ENCODE data around the gene ARSG. TPM values are rescaled to one million over a fixed set of nuclear protein-coding genes. Genes with fewer than 3 reads are reported as not detected.

Gene ARSG
- total RNA-seq, 1 donor = 7.6 TPM

DNA sequence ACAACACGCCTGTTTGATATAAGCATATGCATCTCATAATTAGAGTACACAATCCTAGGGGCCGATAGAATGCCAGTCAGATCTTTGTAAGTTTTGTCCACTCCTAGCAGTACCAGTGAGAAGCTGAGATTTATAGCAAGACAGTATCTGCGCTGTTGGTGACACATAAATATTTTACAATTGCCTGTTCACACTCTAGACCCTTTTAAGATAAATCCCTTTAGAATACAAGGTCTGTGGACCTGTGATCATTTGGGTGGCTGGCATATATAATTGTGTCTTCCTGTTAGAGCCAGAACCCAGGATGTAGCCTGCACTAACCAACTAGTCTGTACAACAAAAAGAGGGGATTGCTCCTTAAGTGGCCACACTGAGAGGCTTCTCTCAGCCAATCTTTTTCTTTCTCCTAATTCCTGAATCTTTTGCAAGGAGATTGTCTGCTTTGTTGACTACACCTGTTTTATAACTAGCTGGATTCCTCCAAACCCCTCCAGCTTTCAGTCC lies 91.3 kb downstream of the ARSG start:
- Histone ChIP-seq H3K79me2 (ENCODE audit: insufficient read depth, low read length) (no peaks in the 10 kb centered on the region), H4K20me1 (ENCODE audit: insufficient read depth, low read length) (no peaks in the 10 kb centered on the region), H3K27me3 (ENCODE audit: insufficient read depth, low read length) (no peaks in the 10 kb centered on the region), H3K27ac (ENCODE audit: low read depth, low read length) (peak overlapping the region; percentile 100), H3K4me1 (ENCODE audit: insufficient read depth, low read length) (peaks cover 81% of the 10 kb centered on the region), H3K4me2 (ENCODE audit: insufficient read depth, low read length) (no peak overlapping the region), H3K9me3 (ENCODE audit: low read depth, low read length) (no peaks in the 10 kb centered on the region), H2AFZ (ENCODE audit: low read length) (no peak overlapping the region), H3K36me3 (ENCODE audit: insufficient read depth, low read length) (no peaks in the 10 kb centered on the region), H3K4me3 (ENCODE audit: insufficient read depth, low read length) (no peak overlapping the region)
- no peak for TF ChIP-seq CTCF (IDR thresholded peaks at IDR 0.05; ENCODE audit: extremely low read depth, low read depth, low read length)
- no peak for DNase-seq (ENCODE audit: insufficient read length, low spot score, missing footprints)

DNA sequence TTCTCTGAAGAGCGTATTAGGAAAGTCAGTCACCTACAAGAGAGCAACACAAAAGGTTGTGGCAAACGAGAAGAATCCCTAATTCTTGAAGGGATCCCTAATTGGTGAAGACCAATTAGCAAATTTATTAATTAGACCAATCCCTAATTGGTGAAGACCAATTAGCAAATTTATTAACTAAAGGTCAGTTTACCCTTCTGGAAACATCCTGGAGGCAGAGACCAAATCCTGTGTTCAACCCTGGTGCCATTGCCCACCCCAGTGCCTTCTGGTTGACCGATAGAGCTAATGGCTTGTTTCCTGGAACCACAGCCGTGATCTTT lies 91.8 kb downstream of the ARSG start:
- peaks cover 77% of the 10 kb centered on the region for H3K4me1 ChIP-seq (ENCODE audit: insufficient read depth, low read length)
- no peak overlapping the region for H3K4me3 ChIP-seq (ENCODE audit: insufficient read depth, low read length)
- peak overlapping the region; percentile 21 for H3K4me2 ChIP-seq (ENCODE audit: insufficient read depth, low read length)
- no peak for TF ChIP-seq CTCF (IDR thresholded peaks at IDR 0.05; ENCODE audit: extremely low read depth, low read depth, low read length)
- peak overlapping the region; percentile 100 for H3K27ac ChIP-seq (ENCODE audit: low read depth, low read length)
- DNase-seq (ENCODE audit: insufficient read length, low spot score, missing footprints) = no peak
- H3K27me3 ChIP-seq (ENCODE audit: insufficient read depth, low read length) = no peaks in the 10 kb centered on the region
- no peaks in the 10 kb centered on the region for H4K20me1 ChIP-seq (ENCODE audit: insufficient read depth, low read length)
- no peak overlapping the region for H2AFZ ChIP-seq (ENCODE audit: low read length)
- no peaks in the 10 kb centered on the region for H3K79me2 ChIP-seq (ENCODE audit: insufficient read depth, low read length)
- no peaks in the 10 kb centered on the region for H3K36me3 ChIP-seq (ENCODE audit: insufficient read depth, low read length)
- H3K9me3 ChIP-seq (ENCODE audit: low read depth, low read length) = no peaks in the 10 kb centered on the region

DNA sequence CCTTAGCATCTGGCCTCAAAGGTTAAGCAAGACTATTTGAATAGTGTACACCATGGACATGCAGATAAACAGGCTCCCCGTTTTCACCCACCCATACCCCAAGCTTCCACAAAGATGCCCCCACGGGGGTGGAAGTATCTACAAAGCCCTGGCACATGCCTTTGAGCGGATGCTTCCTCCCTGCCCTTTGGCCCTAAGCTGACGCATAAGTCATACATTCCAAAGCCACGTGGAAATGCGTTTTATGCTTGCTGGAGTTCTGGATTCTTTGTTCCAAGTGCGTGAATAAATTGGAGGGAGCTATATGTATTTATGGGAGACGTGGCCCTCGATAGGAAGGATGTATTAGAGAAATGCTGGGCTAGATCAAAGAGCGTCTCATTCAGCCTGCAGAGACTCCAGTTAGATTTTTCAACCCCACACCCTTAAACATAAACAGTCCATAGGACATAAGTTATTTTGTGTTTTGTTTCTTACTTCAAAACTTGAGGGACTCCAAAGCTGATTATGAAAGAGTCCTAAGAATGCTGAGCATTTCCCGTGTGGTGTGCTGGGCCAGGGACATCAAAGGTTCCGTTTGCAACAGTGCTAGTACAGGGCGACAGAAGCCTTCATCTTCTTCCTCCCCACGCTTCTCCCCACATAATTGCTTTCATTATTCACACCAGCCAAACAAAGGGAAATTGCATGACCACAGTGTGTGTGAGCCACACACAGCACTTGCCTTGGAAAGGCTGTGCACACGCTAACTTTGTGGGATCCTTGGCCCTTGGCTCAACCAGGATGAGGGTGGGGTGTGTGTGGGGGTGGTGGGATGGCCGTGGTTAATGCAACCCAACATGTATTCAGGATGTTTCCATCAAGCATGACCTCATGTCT lies 92.4 kb downstream of the ARSG start:
- no peak for TF ChIP-seq CTCF (IDR thresholded peaks at IDR 0.05; ENCODE audit: extremely low read depth, low read depth, low read length)
- Histone ChIP-seq H3K4me2 (ENCODE audit: insufficient read depth, low read length) (peak overlapping the region; percentile 53), H3K27me3 (ENCODE audit: insufficient read depth, low read length) (no peaks in the 10 kb centered on the region), H3K79me2 (ENCODE audit: insufficient read depth, low read length) (no peaks in the 10 kb centered on the region), H3K27ac (ENCODE audit: low read depth, low read length) (peak overlapping the region; percentile 100), H4K20me1 (ENCODE audit: insufficient read depth, low read length) (no peaks in the 10 kb centered on the region), H2AFZ (ENCODE audit: low read length) (no peak overlapping the region), H3K9me3 (ENCODE audit: low read depth, low read length) (no peaks in the 10 kb centered on the region), H3K4me3 (ENCODE audit: insufficient read depth, low read length) (peak overlapping the region; percentile 24), H3K36me3 (ENCODE audit: insufficient read depth, low read length) (no peaks in the 10 kb centered on the region), H3K4me1 (ENCODE audit: insufficient read depth, low read length) (peaks cover 71% of the 10 kb centered on the region)
- peak; percentile 87 for DNase-seq (ENCODE audit: insufficient read length, low spot score, missing footprints)

DNA sequence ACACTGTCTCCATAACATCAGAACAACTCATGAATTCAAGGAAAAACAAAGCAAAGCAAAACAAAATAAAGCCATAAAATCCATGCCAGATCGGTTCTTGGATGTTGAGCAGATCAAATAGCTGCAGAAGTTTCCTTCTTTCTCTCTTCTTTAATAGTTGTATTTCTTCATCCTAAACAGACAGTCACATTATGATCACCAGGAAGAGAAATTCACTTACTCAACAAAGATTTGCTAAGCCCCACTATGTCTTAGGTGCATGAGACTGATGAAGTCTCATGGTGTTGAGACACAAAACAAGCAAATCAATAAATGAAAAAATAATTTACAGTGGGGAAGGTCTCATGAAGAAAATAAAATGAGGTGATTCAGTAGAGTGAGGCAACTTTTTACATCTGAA lies 93.2 kb downstream of the ARSG start:
- Histone ChIP-seq H4K20me1 (ENCODE audit: insufficient read depth, low read length) (no peaks in the 10 kb centered on the region), H3K36me3 (ENCODE audit: insufficient read depth, low read length) (no peaks in the 10 kb centered on the region), H3K27me3 (ENCODE audit: insufficient read depth, low read length) (no peaks in the 10 kb centered on the region), H3K4me2 (ENCODE audit: insufficient read depth, low read length) (peak overlapping the region; percentile 53), H3K9me3 (ENCODE audit: low read depth, low read length) (no peaks in the 10 kb centered on the region), H3K79me2 (ENCODE audit: insufficient read depth, low read length) (no peaks in the 10 kb centered on the region), H3K4me3 (ENCODE audit: insufficient read depth, low read length) (peak overlapping the region; percentile 24), H3K4me1 (ENCODE audit: insufficient read depth, low read length) (peaks cover 63% of the 10 kb centered on the region), H2AFZ (ENCODE audit: low read length) (no peak overlapping the region), H3K27ac (ENCODE audit: low read depth, low read length) (peak overlapping the region; percentile 100)
- no peak for TF ChIP-seq CTCF (IDR thresholded peaks at IDR 0.05; ENCODE audit: extremely low read depth, low read depth, low read length)
- DNase-seq (ENCODE audit: insufficient read length, low spot score, missing footprints) = no peak
